Breast epithelium (tissue), 4 donors: ENCODE measurements around the gene BORCS6. TPM values are rescaled to one million over a fixed set of nuclear protein-coding genes. Genes with fewer than 3 reads are reported as not detected.

Experiments used
- DNase-seq, 2 donors: peaks; one replicate each; pipeline ENCODE4 v3.0.0-alpha.2; 2019; ENCODE audit warnings: low spot score in 2 of 2
- H3K27ac ChIP-seq, 2 donors: fragments of 200-600 bp; sonication (generic) in 1 of 2; one replicate each; pipeline ENCODE4 v1.5.1; 2016 to 2019; ENCODE audit warnings: mild to moderate bottlenecking in 1 of 2
- H3K27me3 ChIP-seq, 2 donors: fragments of 200-600 bp; sonication (generic) in 1 of 2; one replicate each; pipeline versions ENCODE4 v1.5.1 to v1.6.0; 2017 to 2019; ENCODE audit warnings: control low read depth in 1 of 2, mild to moderate bottlenecking in 1 of 2
- H3K36me3 ChIP-seq: fragments of 200-600 bp; one replicate; pipeline ENCODE4 v1.5.1; 2019
- H3K4me1 ChIP-seq, 2 donors: fragments of 200-600 bp; sonication (generic); one replicate each; pipeline ENCODE4 v1.5.1; 2016 to 2019; ENCODE audit warnings: control low read depth in 1 of 2
- H3K4me3 ChIP-seq, 3 donors: fragments of 200-600 bp; sonication (generic); 1 replicate in 2 of 3; 2 replicates in 1 of 3; pipeline ENCODE4 v1.5.1; 2016 to 2019; ENCODE audit warnings: mild to moderate bottlenecking in 3 of 3, moderate library complexity in 2 of 3
- H3K9me3 ChIP-seq, 2 donors: fragments of 200-600 bp; sonication (generic) in 1 of 2; one replicate each; pipeline ENCODE4 v1.5.1; 2016 to 2019; ENCODE audit warnings: control low read depth in 1 of 2
- POLR2A ChIP-seq: fragments of 450-650 bp; IDR thresholded peaks from one replicate; pipeline ENCODE4 v1.6.1; 2016; ENCODE audit warnings: antibody characterized with exemption, mild to moderate bottlenecking, moderate library complexity
- POLR2AphosphoS5 ChIP-seq, 3 donors: sonication (generic); formaldehyde crosslinking; IDR thresholded peaks; one replicate each; pipeline ENCODE4 v1.6.1; 2017; ENCODE audit warnings: antibody characterized with exemption in 3 of 3
- intact Hi-C: fragments of 100-400 bp; cut with DNase I; formaldehyde crosslinking; loops from one replicate; pipeline ENCODE4 v1.15.1; 2023; ENCODE audit warnings: low total_unique reads
- total RNA-seq, 3 donors: library from RNA; depleted of rRNA; stranded (reverse); fragments of >200 nt; gene quantifications; one replicate each; pipeline ENCODE4 v1.1.0, GENCODE V29; 2016
- TF ChIP-seq, protein P1 (sequence below), 3 donors: fragments of 450-650 bp; IDR thresholded peaks; one replicate each; pipeline ENCODE4 v1.5.1; 2016 to 2017; ENCODE audit warnings: antibody characterized with exemption in 3 of 3, mild to moderate bottlenecking in 3 of 3, moderate library complexity in 3 of 3

Gene BORCS6
- total RNA-seq, 3 donors from 2014 or later: 8.5 to 11.5 (median 10.8) TPM

DNA sequence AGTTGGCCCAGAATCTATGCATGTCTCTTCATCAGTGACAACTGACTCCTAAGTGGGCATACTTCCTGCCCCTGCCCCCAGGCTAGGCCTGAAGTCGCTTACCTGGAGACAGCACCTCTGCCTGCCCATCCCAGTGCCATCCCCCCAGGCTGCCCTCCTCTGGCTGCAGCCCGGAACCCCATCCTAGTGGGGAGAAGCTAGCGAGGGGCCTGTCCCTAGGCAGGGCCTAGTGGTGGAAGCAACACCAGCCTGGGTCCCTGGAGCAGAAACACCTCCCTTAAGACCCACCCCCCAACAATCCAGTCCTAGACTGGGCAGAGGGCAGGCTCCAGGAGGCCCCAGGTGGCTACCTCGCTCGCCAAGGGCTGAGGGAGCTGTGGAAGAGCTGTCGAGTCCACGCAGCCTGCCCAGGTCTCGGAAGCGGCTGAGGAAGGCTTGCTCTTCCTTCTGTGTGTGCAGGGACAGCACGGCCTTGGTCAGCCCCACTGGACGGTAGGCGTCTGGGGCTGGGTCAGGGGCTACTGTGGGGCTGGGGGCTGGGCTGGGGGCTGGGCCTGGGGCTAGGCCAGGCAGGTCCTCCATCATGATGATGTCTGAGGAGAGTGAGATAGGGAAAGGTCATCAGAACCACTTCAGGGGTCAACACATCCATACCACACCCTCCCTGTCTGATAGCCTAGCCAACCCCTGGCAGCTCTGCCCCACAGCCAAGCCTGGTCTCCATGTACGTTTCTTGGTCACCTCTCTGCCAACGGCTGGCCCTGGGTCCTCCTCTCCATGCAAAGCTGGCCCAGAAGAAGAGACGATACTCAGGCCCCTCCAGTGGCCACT is 45.4 kb downstream of the BORCS6 start:
- H3K4me1 ChIP-seq: no peaks in the 10 kb centered on the region
- no peak overlapping the region for H3K4me3 ChIP-seq
- intact Hi-C loops: no loop called here
- TF ChIP-seq, protein P1, sequence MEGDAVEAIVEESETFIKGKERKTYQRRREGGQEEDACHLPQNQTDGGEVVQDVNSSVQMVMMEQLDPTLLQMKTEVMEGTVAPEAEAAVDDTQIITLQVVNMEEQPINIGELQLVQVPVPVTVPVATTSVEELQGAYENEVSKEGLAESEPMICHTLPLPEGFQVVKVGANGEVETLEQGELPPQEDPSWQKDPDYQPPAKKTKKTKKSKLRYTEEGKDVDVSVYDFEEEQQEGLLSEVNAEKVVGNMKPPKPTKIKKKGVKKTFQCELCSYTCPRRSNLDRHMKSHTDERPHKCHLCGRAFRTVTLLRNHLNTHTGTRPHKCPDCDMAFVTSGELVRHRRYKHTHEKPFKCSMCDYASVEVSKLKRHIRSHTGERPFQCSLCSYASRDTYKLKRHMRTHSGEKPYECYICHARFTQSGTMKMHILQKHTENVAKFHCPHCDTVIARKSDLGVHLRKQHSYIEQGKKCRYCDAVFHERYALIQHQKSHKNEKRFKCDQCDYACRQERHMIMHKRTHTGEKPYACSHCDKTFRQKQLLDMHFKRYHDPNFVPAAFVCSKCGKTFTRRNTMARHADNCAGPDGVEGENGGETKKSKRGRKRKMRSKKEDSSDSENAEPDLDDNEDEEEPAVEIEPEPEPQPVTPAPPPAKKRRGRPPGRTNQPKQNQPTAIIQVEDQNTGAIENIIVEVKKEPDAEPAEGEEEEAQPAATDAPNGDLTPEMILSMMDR (IDR thresholded peaks at IDR 0.05): no peak
- TF ChIP-seq POLR2A (no peak), POLR2AphosphoS5 (IDR thresholded peaks at IDR 0.05) (no peak)
- no peak for DNase-seq
- peaks cover 52% of the 10 kb centered on the region for H3K36me3 ChIP-seq
- H3K27me3 ChIP-seq: no peaks in the 10 kb centered on the region
- H3K27ac ChIP-seq: peak overlapping the region; percentile 25 to 55
- no peaks in the 10 kb centered on the region for H3K9me3 ChIP-seq

DNA sequence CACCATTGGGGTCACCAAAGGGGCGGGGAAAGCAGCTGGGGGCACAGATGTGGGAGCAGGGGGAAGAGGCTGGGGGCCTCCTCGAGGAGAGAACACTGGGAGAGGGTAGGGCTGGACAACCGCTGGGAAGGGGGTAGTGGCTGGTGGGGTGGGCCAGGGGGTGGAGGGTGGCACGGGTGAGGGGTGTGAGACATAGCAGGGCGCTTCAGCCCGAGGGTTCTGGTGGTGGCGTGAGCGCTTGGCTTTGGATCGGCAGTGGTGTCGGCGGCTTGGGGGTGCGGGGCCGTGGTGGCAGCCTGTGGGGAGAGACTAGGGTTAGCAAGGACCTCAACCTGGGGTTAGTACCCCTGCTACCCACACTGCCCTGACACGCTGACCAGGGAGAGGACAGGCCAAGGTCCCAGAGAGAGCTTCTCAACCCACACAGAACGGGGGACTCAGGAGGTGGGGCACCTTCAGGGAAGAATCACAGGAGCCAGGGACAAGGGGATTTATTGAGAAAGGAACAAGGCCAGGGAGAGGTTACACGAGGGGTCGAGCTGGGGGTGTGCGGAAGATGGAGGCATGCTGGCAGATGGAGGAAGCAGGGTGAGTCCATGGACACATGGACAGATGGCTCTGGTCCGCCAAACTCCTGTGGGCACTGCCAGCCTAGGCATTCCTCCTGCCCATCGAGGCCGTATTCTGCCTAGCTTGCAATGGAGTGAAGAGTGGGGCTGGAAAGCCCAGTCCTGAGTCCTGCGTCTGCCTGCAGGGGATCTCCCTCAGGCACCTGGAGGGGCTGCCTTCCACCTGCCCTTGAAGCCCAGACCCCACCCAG is 46.2 kb downstream of the BORCS6 start:
- peak overlapping the region; percentile 46 to 70 for H3K27ac ChIP-seq

DNA sequence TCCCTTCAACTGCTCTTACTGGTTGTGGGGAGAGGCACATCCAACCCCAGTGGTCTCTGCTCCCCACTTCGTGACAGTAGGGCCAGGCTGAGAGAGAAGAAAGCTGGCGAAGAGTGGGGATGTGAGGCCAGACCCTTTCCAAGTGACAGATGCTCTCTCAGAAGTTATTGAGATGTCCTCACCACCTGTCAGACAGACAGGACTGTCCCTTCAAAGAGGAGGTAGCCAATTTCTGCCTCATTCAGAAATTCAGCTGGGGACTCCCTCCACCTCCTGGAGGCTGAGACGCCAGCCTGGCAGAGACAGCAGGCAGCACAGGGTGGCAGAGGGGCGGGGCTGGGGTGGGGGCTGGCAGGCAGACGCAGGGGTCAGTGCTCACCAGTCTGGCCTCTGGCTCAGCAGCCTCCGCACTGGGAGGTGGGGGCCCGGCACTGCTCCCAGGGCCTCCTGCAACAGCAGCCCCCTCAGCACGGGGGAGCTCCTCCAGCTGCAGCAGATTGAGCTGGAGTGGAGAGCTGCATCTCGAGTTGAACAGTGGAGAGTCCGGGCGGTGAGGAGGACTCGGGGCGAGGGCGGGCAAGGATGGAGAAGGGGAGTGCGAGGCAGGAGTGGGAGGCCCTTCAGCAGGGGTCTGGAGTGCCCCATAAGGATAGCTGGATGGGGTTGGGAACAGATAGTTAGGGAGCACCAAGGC is 46.9 kb downstream of the BORCS6 start:
- H3K27ac ChIP-seq: peak overlapping the region; percentile 46 to 70
- H3K4me1 ChIP-seq: peaks cover 0 to 4% of the 10 kb centered on the region in 2 donors
- intact Hi-C loops: no loop called here

More for the DNA sequence above, 46.2 kb downstream of the BORCS6 start:
- Histone ChIP-seq H3K4me3 (no peak overlapping the region), H3K4me1 (no peaks in the 10 kb centered on the region), H3K36me3 (peaks cover 49% of the 10 kb centered on the region), H3K9me3 (no peaks in the 10 kb centered on the region), H3K27me3 (no peaks in the 10 kb centered on the region)
- DNase-seq: peak in 1 of 2 donors; percentile 54
- intact Hi-C loops: no loop called here
- TF ChIP-seq POLR2A (no peak), POLR2AphosphoS5 (IDR thresholded peaks at IDR 0.05) (no peak)
- TF ChIP-seq, protein P1 (IDR thresholded peaks at IDR 0.05): no peak

DNA sequence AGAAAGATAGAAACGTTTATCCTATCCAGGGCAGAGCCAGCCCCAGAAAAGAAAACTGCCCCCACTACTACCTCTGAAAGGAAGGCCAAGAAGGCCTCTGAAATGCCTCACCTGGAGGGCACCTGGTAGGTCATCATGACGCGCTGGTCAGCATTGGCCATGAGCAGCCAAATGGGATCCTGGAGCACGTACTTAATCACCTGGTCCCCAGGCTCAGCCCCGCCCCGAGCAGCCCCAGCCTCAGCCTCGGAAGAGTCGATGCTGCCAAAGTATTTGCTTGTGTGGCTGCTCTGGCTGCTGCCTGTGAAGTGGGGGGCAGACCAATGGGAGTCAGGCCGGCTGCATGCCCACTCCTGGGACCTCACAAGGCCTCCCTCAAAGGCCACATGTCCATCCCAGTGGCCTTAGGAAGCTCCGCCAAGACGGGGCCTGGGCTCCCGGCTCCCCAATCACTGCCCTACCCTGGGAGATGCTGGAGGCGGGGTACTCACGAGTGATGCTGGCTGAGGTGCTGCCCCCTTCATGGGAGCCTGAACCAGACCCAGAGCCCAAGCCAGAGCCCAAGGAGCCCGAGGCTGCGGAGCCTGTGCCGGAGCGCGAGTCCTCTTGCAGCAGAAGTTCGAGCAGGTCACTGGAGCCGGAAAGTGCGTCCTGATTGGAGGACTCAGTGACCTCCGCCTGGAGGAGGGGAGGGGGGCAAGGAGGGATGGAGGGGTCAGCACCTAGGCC is 47.7 kb downstream of the BORCS6 start:
- Histone ChIP-seq H3K4me3 (no peak overlapping the region), H3K27me3 (no peaks in the 10 kb centered on the region), H3K9me3 (no peaks in the 10 kb centered on the region), H3K36me3 (peaks cover 34% of the 10 kb centered on the region), H3K27ac (peak overlapping the region; percentile 46 to 70), H3K4me1 (peaks cover 0 to 7% of the 10 kb centered on the region in 2 donors)
- TF ChIP-seq, protein P1 (IDR thresholded peaks at IDR 0.05): no peak
- TF ChIP-seq POLR2AphosphoS5 (IDR thresholded peaks at IDR 0.05) (no peak), POLR2A (no peak)
- no peak for DNase-seq
- intact Hi-C loops: no loop called here

More for the DNA sequence above, 46.9 kb downstream of the BORCS6 start:
- H3K27me3 ChIP-seq: no peaks in the 10 kb centered on the region
- peaks cover 41% of the 10 kb centered on the region for H3K36me3 ChIP-seq
- H3K4me3 ChIP-seq: no peak overlapping the region
- TF ChIP-seq, protein P1 (IDR thresholded peaks at IDR 0.05): no peak
- TF ChIP-seq POLR2AphosphoS5 (IDR thresholded peaks at IDR 0.05) (no peak), POLR2A (no peak)
- no peaks in the 10 kb centered on the region for H3K9me3 ChIP-seq
- no peak for DNase-seq
